Heart right ventricle (tissue), 12 donors: ENCODE data around the gene TTC16. TPM values are rescaled to one million over a fixed set of nuclear protein-coding genes. Genes with fewer than 3 reads are reported as not detected.

Experiments
- polyA plus RNA-seq, 2 donors: library from polyadenylated mRNA; stranded (reverse); fragments of 200-250 nt; gene quantifications; one replicate each; pipeline ENCODE4 v1.2.3, GENCODE V29; 2013
- total RNA-seq, 10 donors: library from RNA; stranded (reverse); fragmentation: NEBNext Ultra II Directional in 3 of 10; extraction: Animal tissue kit (Norgen Biotek cat#: 25700) in 3 of 10; gene quantifications; one replicate each; pipeline versions ENCODE4 v1.2.1 to v1.2.4, GENCODE V29; 2021 to 2023
- donor health status: ischemic (EF 13 %, LVEDD 7.1; RV severe dilation, severe dysfunction).
- donor health status: healthy with polysubstance abuse.
- donor health status: DM: no; HTN: yes; CAD: no.
- donor health status: DM: no; HTN: no; CAD: no.
- donor health status: ischemic (EF 25% LVEDD 6.9; RV normal size, moderate dysfunction).
- donor health status: ischemic (EF 25% LVEDD 5.7; RV mildly dilated, moderate dysfunction).
- donor health status: healthy.
- donor health status: nonischemic (EF 11% LVEDD 7.7; RV severe dilation, severe dysfunction).
- donor health status: DM: yes; HTN: yes; CAD: no.
- donor health status: PGD.
- donor health status: ischemic (EF 29% LVEDD 5.4; RV normal size, mild dysfunction).
- donor health status: nonischemic (EF 23%, LVEDD 6.1; RV moderate dilation, normal function).

Gene TTC16
- total and polyA plus RNA-seq, 12 donors = 0.04 to 1.4 (median 0.32) TPM; not detected in 1

Other genes with a start within 250 kb of the TTC16 start
- gene STXBP1, start 103.8 kb upstream of the TTC16 start, total RNA-seq = 10 to 100 TPM; 36.8 to 59.2 (median 49.4) TPM
- 10 to 100 TPM; 14.4 to 16.5 TPM for gene STXBP1, start 103.8 kb upstream of the TTC16 start, polyA plus RNA-seq
- gene CFAP157, start 9.1 kb upstream of the TTC16 start, total RNA-seq = under 1 TPM in 2 of 10 donors, not detected in 8; 0.10 to 0.13 TPM
- under 1 TPM; 0.15 to 0.19 TPM for gene CFAP157, start 9.1 kb upstream of the TTC16 start, polyA plus RNA-seq
- 10 to 100 TPM in 8 of 10 donors, 1 to 10 TPM in 2; 8.1 to 14.1 (median 11.5) TPM for gene PTRH1, start 416 bp upstream of the TTC16 start, total RNA-seq
- 10 to 100 TPM; 10.8 to 47.0 TPM for gene PTRH1, start 416 bp upstream of the TTC16 start, polyA plus RNA-seq
- 1 to 10 TPM; 1.5 to 6.3 (median 2.2) TPM for gene TOR2A, start 19.2 kb downstream of the TTC16 start, total RNA-seq
- 1 to 10 TPM; 6.9 to 7.6 TPM for gene TOR2A, start 19.2 kb downstream of the TTC16 start, polyA plus RNA-seq
- gene SH2D3C, start 62.6 kb downstream of the TTC16 start, total RNA-seq = 10 to 100 TPM; 10.9 to 26.0 (median 17.7) TPM
- gene SH2D3C, start 62.6 kb downstream of the TTC16 start, polyA plus RNA-seq = 10 to 100 TPM; 30.1 to 36.7 TPM
- 10 to 100 TPM; 30.9 to 59.0 (median 44.1) TPM for gene CDK9, start 70.0 kb downstream of the TTC16 start, total RNA-seq
- 10 to 100 TPM; 32.5 to 47.7 TPM for gene CDK9, start 70.0 kb downstream of the TTC16 start, polyA plus RNA-seq
- gene FPGS, start 86.8 kb downstream of the TTC16 start, total RNA-seq = 10 to 100 TPM; 40.2 to 58.5 (median 46.5) TPM
- gene FPGS, start 86.8 kb downstream of the TTC16 start, polyA plus RNA-seq = 10 to 100 TPM; 40.7 to 45.5 TPM
- 100 to 1,000 TPM in 8 of 10 donors, 10 to 100 TPM in 2; 76.8 to 263 (median 137) TPM for gene ENG, start 138.6 kb downstream of the TTC16 start, total RNA-seq
- 100 to 1,000 TPM; 199 to 310 TPM for gene ENG, start 138.6 kb downstream of the TTC16 start, polyA plus RNA-seq
- gene AK1, start 161.6 kb downstream of the TTC16 start, total RNA-seq = 100 to 1,000 TPM; 553 to 918 (median 731) TPM
- gene AK1, start 161.6 kb downstream of the TTC16 start, polyA plus RNA-seq = 1,000 to 10,000 TPM in 1 of 2 donors, 100 to 1,000 TPM in 1; 500 to 1,050 TPM
- 10 to 100 TPM; 32.8 to 52.0 (median 44.7) TPM for gene ST6GALNAC6, start 183.5 kb downstream of the TTC16 start, total RNA-seq
- 10 to 100 TPM; 33.0 to 40.5 TPM for gene ST6GALNAC6, start 183.5 kb downstream of the TTC16 start, polyA plus RNA-seq
- 10 to 100 TPM; 23.2 to 52.9 (median 33.9) TPM for gene ST6GALNAC4, start 201.0 kb downstream of the TTC16 start, total RNA-seq
- gene ST6GALNAC4, start 201.0 kb downstream of the TTC16 start, polyA plus RNA-seq = 10 to 100 TPM; 10.8 to 48.6 TPM
- under 1 TPM in 7 of 10 donors, not detected in 3; 0.25 to 0.59 (median 0.47) TPM for gene PIP5KL1, start 214.7 kb downstream of the TTC16 start, total RNA-seq
- gene PIP5KL1, start 214.7 kb downstream of the TTC16 start, polyA plus RNA-seq = under 1 TPM in 1 of 2 donors, not detected in 1; 0.28 TPM
- gene DPM2, start 221.8 kb downstream of the TTC16 start, total RNA-seq = 10 to 100 TPM in 8 of 10 donors, 1 to 10 TPM in 2; 7.2 to 15.4 (median 12.3) TPM
- gene DPM2, start 221.8 kb downstream of the TTC16 start, polyA plus RNA-seq = 10 to 100 TPM; 16.7 to 31.1 TPM